ENCODE data around the gene CCDC102B. TPM values are rescaled to one million over a fixed set of nuclear protein-coding genes. Genes with fewer than 3 reads are reported as not detected.

The CCDC102B gene
- total and polyA plus RNA-seq, 2 of the 8 experiments (the other 6 are each of a cell fraction or from before 2014, with no cell fraction given), result 0.80 to 1.1 TPM

DNA sequence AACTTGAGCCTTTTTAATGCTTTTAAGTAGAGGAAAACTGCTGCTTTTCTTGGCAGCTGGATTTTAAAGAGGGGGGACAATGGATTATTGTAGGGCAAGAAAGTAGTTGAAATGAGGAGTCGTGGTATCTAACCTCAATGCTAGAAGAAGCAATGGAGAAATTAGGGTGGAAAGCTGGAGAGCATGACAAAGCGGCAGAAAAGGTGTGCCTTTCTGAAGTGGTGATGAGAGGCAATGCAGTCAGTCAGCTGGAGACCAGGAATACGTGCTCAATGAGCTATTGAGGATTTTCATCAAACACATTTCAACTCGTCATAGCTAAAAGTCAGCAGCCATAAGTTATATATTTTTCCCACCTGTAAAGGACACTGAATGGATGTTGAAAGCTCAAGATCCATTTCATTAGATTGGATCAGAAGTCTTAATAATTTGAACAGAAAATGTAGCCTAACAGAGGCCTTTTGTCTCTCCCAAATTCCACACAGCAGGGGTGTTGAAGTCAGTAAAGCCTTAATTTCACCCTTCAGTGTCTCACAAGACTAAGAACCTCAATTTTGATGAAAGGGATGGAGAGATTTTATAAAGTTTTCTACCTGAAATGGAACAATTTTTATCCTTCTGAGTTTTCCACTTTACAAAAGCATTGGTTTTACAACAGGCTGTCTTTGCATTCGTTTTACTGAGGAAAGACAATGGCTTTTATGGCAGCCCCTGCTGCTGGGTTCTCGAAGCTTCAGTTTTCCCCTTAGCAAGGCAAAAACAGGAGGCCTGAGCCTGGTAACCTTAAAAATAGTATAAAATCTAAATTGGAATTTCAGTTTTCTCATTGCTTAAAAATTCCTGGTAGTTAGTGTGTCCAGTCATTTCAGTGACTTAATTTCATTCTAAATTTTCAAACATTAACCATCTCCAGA lies 131.1 kb downstream of the CCDC102B start (continued):
- TF ChIP-seq, protein P1, sequence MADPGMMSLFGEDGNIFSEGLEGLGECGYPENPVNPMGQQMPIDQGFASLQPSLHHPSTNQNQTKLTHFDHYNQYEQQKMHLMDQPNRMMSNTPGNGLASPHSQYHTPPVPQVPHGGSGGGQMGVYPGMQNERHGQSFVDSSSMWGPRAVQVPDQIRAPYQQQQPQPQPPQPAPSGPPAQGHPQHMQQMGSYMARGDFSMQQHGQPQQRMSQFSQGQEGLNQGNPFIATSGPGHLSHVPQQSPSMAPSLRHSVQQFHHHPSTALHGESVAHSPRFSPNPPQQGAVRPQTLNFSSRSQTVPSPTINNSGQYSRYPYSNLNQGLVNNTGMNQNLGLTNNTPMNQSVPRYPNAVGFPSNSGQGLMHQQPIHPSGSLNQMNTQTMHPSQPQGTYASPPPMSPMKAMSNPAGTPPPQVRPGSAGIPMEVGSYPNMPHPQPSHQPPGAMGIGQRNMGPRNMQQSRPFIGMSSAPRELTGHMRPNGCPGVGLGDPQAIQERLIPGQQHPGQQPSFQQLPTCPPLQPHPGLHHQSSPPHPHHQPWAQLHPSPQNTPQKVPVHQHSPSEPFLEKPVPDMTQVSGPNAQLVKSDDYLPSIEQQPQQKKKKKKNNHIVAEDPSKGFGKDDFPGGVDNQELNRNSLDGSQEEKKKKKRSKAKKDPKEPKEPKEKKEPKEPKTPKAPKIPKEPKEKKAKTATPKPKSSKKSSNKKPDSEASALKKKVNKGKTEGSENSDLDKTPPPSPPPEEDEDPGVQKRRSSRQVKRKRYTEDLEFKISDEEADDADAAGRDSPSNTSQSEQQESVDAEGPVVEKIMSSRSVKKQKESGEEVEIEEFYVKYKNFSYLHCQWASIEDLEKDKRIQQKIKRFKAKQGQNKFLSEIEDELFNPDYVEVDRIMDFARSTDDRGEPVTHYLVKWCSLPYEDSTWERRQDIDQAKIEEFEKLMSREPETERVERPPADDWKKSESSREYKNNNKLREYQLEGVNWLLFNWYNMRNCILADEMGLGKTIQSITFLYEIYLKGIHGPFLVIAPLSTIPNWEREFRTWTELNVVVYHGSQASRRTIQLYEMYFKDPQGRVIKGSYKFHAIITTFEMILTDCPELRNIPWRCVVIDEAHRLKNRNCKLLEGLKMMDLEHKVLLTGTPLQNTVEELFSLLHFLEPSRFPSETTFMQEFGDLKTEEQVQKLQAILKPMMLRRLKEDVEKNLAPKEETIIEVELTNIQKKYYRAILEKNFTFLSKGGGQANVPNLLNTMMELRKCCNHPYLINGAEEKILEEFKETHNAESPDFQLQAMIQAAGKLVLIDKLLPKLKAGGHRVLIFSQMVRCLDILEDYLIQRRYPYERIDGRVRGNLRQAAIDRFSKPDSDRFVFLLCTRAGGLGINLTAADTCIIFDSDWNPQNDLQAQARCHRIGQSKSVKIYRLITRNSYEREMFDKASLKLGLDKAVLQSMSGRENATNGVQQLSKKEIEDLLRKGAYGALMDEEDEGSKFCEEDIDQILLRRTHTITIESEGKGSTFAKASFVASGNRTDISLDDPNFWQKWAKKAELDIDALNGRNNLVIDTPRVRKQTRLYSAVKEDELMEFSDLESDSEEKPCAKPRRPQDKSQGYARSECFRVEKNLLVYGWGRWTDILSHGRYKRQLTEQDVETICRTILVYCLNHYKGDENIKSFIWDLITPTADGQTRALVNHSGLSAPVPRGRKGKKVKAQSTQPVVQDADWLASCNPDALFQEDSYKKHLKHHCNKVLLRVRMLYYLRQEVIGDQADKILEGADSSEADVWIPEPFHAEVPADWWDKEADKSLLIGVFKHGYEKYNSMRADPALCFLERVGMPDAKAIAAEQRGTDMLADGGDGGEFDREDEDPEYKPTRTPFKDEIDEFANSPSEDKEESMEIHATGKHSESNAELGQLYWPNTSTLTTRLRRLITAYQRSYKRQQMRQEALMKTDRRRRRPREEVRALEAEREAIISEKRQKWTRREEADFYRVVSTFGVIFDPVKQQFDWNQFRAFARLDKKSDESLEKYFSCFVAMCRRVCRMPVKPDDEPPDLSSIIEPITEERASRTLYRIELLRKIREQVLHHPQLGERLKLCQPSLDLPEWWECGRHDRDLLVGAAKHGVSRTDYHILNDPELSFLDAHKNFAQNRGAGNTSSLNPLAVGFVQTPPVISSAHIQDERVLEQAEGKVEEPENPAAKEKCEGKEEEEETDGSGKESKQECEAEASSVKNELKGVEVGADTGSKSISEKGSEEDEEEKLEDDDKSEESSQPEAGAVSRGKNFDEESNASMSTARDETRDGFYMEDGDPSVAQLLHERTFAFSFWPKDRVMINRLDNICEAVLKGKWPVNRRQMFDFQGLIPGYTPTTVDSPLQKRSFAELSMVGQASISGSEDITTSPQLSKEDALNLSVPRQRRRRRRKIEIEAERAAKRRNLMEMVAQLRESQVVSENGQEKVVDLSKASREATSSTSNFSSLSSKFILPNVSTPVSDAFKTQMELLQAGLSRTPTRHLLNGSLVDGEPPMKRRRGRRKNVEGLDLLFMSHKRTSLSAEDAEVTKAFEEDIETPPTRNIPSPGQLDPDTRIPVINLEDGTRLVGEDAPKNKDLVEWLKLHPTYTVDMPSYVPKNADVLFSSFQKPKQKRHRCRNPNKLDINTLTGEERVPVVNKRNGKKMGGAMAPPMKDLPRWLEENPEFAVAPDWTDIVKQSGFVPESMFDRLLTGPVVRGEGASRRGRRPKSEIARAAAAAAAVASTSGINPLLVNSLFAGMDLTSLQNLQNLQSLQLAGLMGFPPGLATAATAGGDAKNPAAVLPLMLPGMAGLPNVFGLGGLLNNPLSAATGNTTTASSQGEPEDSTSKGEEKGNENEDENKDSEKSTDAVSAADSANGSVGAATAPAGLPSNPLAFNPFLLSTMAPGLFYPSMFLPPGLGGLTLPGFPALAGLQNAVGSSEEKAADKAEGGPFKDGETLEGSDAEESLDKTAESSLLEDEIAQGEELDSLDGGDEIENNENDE (IDR thresholded peaks at IDR 0.05; ENCODE audit: insufficient replicate concordance, low read length), result peak; percentile 51
- TF ChIP-seq TEAD4 (IDR thresholded peaks at IDR 0.05; ENCODE audit: low read depth, low read length), result peak; percentile 12; the same call in 1 of the 2 replicates
- TF ChIP-seq, protein P2, sequence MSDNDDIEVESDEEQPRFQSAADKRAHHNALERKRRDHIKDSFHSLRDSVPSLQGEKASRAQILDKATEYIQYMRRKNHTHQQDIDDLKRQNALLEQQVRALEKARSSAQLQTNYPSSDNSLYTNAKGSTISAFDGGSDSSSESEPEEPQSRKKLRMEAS (IDR thresholded peaks at IDR 0.05), result peak; percentile 64; the same call in 1 of the 2 replicates
- TF ChIP-seq KDM5A (IDR thresholded peaks at IDR 0.05; ENCODE audit: low read length), result no peak
- TF ChIP-seq, protein P3, sequence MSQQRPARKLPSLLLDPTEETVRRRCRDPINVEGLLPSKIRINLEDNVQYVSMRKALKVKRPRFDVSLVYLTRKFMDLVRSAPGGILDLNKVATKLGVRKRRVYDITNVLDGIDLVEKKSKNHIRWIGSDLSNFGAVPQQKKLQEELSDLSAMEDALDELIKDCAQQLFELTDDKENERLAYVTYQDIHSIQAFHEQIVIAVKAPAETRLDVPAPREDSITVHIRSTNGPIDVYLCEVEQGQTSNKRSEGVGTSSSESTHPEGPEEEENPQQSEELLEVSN (IDR thresholded peaks at IDR 0.05), result peak; percentile 22; the same call in 1 of the 2 replicates
